Upper lobe of left lung (tissue), 6 donors: Measurements from ENCODE around the gene MTHFD1L. TPM values are rescaled to one million over a fixed set of nuclear protein-coding genes. Genes with fewer than 3 reads are reported as not detected.

Source experiments
- ATAC-seq, 2 donors: fragments of 200-7000 bp; cut with Tn5 transposase; one replicate each; pipeline ENCODE4 v1.9.1; 2022; ENCODE audit warnings: mild to moderate bottlenecking in 2 of 2, moderate library complexity in 2 of 2; ENCODE audit not compliant: low FRiP score in 2 of 2
- DNase-seq, 2 donors: peaks; one replicate each; pipeline ENCODE4 v3.0.0-alpha.2; 2019 to 2020
- H3K27ac ChIP-seq, 4 donors: fragments of 200-600 bp; sonication (generic); one replicate each; pipeline ENCODE4 v1.5.1; 2016 to 2019
- H3K27me3 ChIP-seq, 4 donors: fragments of 200-600 bp; sonication (generic); one replicate each; pipeline ENCODE4 v1.5.1; 2017 to 2019
- H3K36me3 ChIP-seq, 4 donors: fragments of 200-600 bp; sonication (generic); one replicate each; pipeline ENCODE4 v1.5.1; 2016 to 2019
- H3K4me1 ChIP-seq, 4 donors: fragments of 200-600 bp; sonication (generic); one replicate each; pipeline ENCODE4 v1.5.1; 2018 to 2019
- H3K4me3 ChIP-seq, 4 donors: fragments of 200-600 bp; sonication (generic); one replicate each; pipeline ENCODE4 v1.5.1; 2017 to 2019; ENCODE audit warnings: mild to moderate bottlenecking in 2 of 4, moderate library complexity in 1 of 4
- H3K9me3 ChIP-seq, 4 donors: fragments of 200-600 bp; sonication (generic); one replicate each; pipeline ENCODE4 v1.5.1; 2018 to 2019
- CTCF ChIP-seq, 6 experiments: fragments of 450-650 bp in 4 of 6; fragments of 200-600 bp in 2 of 6; sonication (generic) in 2 of 6; IDR thresholded peaks; one replicate each; pipeline ENCODE4 v1.5.1; 2016 to 2019; ENCODE audit warnings: antibody characterized with exemption in 6 of 6
- EP300 ChIP-seq, 4 donors: sonication (generic); formaldehyde crosslinking; IDR thresholded peaks; one replicate each; pipeline ENCODE4 v1.5.1; 2017; ENCODE audit warnings: antibody characterized with exemption in 4 of 4, control low read depth in 2 of 4
- POLR2A ChIP-seq, 4 donors: fragments of 450-650 bp; IDR thresholded peaks; one replicate each; pipeline ENCODE4 v1.5.1; 2016 to 2017; ENCODE audit warnings: antibody characterized with exemption in 4 of 4, mild to moderate bottlenecking in 2 of 4
- POLR2AphosphoS5 ChIP-seq, 2 donors: sonication (generic); formaldehyde crosslinking; IDR thresholded peaks; one replicate each; pipeline ENCODE4 v1.5.1; 2017; ENCODE audit warnings: antibody characterized with exemption in 2 of 2
- WGBS, 2 donors: methylation state at CpG; one replicate each; pipeline ENCODE4 v1.1.5; 2017 to 2018; 5-methylcytosine and 5-hydroxymethylcytosine counted together
- total RNA-seq, 6 donors: library from RNA; depleted of rRNA in 4 of 6; stranded (reverse); fragments of >200 nt in 4 of 6; gene quantifications; one replicate each; pipeline versions ENCODE4 v1.1.0 to v1.2.1, GENCODE V29; 2016 to 2021
- donor health status: DM: no; HTN: no; CAD: no; lungs with moderate emphysema.
- donor health status: DM: no; HTN: yes; CAD: no; lungs with severe emphysema.

MTHFD1L gene
- total RNA-seq, 6 donors from 2014 or later, result 11.8 to 32.3 (median 19.4) TPM

GRCh38 chr6:151001387-151002056 lies 136.0 kb downstream of the MTHFD1L start:
- TF ChIP-seq CTCF (IDR thresholded peaks at IDR 0.05) (no peak), POLR2AphosphoS5 (IDR thresholded peaks at IDR 0.05) (no peak), EP300 (IDR thresholded peaks at IDR 0.05) (no peak), POLR2A (IDR thresholded peaks at IDR 0.05) (no peak)
- Histone ChIP-seq H3K9me3 (no peaks in the 10 kb centered on the region), H3K36me3 (no peaks in the 10 kb centered on the region), H3K4me1 (peaks cover 19 to 29% (median 24%) of the 10 kb centered on the region in 4 donors), H3K27ac (no peak overlapping the region), H3K4me3 (no peak overlapping the region), H3K27me3 (no peaks in the 10 kb centered on the region)
- no peak for DNase-seq
- no peak for ATAC-seq
- 98 to 99% methylated on average over 5 of the region's 5 CpGs for WGBS, 2 donors

GRCh38 chr6:151002057-151002450 lies 136.6 kb downstream of the MTHFD1L start:
- WGBS, 2 donors, result 70 to 87% methylated on average over 2 of the region's 2 CpGs
- H3K4me3 ChIP-seq, result no peak overlapping the region
- ATAC-seq (no peak), DNase-seq (no peak)
- no peaks in the 10 kb centered on the region for H3K9me3 ChIP-seq
- no peaks in the 10 kb centered on the region for H3K27me3 ChIP-seq
- H3K4me1 ChIP-seq, result peaks cover 19 to 29% (median 26%) of the 10 kb centered on the region in 4 donors
- H3K27ac ChIP-seq, result no peak overlapping the region
- H3K36me3 ChIP-seq, result no peaks in the 10 kb centered on the region
- TF ChIP-seq POLR2A (IDR thresholded peaks at IDR 0.05) (no peak), CTCF (IDR thresholded peaks at IDR 0.05) (no peak), EP300 (IDR thresholded peaks at IDR 0.05) (no peak), POLR2AphosphoS5 (IDR thresholded peaks at IDR 0.05) (no peak)

- H3K4me1 ChIP-seq, result peaks cover 19 to 29% (median 26%) of the 10 kb centered on the region in 4 donors
- no peak overlapping the region for H3K4me3 ChIP-seq
- DNase-seq (no peak), ATAC-seq (peak in 1 of 2 donors; percentile 60)
- 87 to 91% methylated on average over 17 of the region's 17 CpGs for WGBS, 2 donors
- H3K27me3 ChIP-seq, result no peaks in the 10 kb centered on the region
- TF ChIP-seq POLR2AphosphoS5 (IDR thresholded peaks at IDR 0.05) (peak in 1 of 2 donors; percentile 39), CTCF (IDR thresholded peaks at IDR 0.05) (no peak), POLR2A (IDR thresholded peaks at IDR 0.05) (no peak)
- H3K9me3 ChIP-seq, result no peaks in the 10 kb centered on the region
- no peak overlapping the region for H3K27ac ChIP-seq
- no peaks in the 10 kb centered on the region for H3K36me3 ChIP-seq
Measured at GRCh38 chr6:151002491-151002935, 137.0 kb downstream of the MTHFD1L start.

- WGBS, 2 donors, result 23 to 26% methylated on average over 8 of the region's 8 CpGs
- Histone ChIP-seq H3K4me3 (no peak overlapping the region), H3K27ac (peak overlapping the region; percentile 24 to 79 (median 62)), H3K36me3 (no peaks in the 10 kb centered on the region), H3K4me1 (peaks cover 19 to 29% (median 26%) of the 10 kb centered on the region in 4 donors), H3K27me3 (no peaks in the 10 kb centered on the region), H3K9me3 (no peaks in the 10 kb centered on the region)
- peak; percentile 48 to 82 for ATAC-seq
- no peak for DNase-seq
- TF ChIP-seq CTCF (IDR thresholded peaks at IDR 0.05), result no peak
- TF ChIP-seq EP300 (IDR thresholded peaks at IDR 0.05), result peak in 1 of 4 donors; percentile 75
- no peak for TF ChIP-seq POLR2A (IDR thresholded peaks at IDR 0.05)
- peak; percentile 29 to 33 for TF ChIP-seq POLR2AphosphoS5 (IDR thresholded peaks at IDR 0.05)
Measured at GRCh38 chr6:151004383-151005024, 139.0 kb downstream of the MTHFD1L start.
